Breast epithelium (tissue), 3 donors: ENCODE data around the gene NBDY.

Source experiments
- POLR2A ChIP-seq: fragments of 450-650 bp; IDR thresholded peaks from one replicate; pipeline ENCODE4 v1.6.1; 2016; ENCODE audit warnings: antibody characterized with exemption, mild to moderate bottlenecking, moderate library complexity
- TF ChIP-seq, protein P1 (sequence below), 3 donors: fragments of 450-650 bp; IDR thresholded peaks; one replicate each; pipeline ENCODE4 v1.5.1; 2016 to 2017; ENCODE audit warnings: antibody characterized with exemption in 3 of 3, mild to moderate bottlenecking in 3 of 3, moderate library complexity in 3 of 3

DNA sequence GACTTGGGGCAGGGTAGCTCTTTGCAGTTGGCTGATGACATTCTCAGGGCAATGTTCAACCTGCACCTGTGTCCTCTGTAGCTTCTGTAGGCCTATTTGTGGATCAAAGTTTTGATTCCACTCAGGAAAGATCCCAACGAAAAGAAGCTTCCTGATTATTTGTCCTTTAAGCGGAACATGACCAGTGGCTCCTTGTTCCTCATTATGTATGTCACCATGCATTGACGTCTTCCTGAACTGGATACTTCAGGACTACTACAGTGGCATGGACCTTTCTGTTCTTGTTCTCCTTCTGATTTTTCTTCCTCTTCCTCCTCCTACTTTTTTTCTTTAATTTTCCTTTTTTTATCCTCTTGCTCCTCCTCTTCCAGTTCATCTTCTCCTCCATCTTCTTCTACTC lies 62.4 kb downstream of the NBDY start:
- TF ChIP-seq, protein P1, sequence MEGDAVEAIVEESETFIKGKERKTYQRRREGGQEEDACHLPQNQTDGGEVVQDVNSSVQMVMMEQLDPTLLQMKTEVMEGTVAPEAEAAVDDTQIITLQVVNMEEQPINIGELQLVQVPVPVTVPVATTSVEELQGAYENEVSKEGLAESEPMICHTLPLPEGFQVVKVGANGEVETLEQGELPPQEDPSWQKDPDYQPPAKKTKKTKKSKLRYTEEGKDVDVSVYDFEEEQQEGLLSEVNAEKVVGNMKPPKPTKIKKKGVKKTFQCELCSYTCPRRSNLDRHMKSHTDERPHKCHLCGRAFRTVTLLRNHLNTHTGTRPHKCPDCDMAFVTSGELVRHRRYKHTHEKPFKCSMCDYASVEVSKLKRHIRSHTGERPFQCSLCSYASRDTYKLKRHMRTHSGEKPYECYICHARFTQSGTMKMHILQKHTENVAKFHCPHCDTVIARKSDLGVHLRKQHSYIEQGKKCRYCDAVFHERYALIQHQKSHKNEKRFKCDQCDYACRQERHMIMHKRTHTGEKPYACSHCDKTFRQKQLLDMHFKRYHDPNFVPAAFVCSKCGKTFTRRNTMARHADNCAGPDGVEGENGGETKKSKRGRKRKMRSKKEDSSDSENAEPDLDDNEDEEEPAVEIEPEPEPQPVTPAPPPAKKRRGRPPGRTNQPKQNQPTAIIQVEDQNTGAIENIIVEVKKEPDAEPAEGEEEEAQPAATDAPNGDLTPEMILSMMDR (IDR thresholded peaks at IDR 0.05), result no peak
- no peak for TF ChIP-seq POLR2A
